Measurements from ENCODE around the gene REXO2. TPM values are rescaled to one million over a fixed set of nuclear protein-coding genes. Genes with fewer than 3 reads are reported as not detected.

REXO2 gene
- total RNA-seq, 1 donor from 2014 or later = 80.3 TPM

DNA sequence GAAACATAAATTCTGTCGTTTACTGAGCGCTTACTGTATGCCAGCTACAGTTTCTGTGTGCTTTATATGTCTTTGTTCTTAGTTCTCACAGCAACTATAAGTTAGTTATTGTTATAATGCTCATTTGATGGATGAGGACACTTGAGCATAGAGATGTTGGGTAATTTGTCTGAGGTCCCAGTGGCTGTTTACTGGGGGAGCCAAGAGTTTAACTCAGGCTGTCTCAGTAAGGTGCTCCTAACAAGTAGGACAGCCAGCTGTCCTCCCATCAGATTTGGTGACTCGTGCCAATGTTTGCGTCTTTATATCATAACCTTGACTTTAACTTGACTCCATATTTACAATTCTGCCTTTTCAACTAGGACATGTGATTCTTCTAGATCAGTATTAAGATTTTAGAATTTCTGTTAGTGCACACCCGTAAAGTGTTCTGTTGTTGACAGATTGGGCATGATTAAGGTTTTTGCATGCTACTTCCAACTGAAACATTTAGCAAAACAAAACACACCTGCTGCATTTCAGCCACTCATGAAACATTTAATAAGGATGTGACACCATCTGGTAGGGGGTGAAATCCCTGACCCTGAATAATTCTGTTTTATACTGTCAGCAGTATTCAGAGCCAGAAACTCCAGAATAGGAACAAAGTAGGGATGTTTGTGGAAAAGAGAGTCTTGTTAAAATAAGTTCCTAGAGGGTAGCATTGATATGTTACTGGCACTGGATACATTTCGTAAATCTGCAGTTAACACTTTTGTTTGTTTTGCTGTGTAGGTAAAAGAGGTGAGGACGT is 1.9 kb downstream of the REXO2 start:
- DNase-seq (ENCODE audit: low spot score) = no peak

DNA sequence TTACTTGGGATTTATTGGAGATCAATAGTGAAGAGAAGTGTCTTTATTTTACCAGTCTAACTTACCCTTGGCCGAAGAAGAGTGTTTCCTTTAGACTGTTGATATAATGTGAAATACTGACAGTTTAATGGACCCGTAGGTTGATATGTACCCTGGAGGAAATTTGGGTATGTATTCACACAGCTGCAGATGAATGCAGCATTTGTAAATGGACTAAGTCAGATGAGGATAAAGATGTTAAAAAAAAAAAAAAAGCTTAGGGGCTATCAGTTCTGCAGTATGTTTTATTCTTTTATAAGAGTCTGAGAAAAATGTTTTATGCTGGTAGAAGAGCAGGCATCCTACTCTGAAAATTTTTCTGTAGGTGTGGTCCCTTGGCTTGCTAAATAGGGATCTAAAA is 2.7 kb downstream of the REXO2 start:
- no peak for DNase-seq (ENCODE audit: low spot score)

DNA sequence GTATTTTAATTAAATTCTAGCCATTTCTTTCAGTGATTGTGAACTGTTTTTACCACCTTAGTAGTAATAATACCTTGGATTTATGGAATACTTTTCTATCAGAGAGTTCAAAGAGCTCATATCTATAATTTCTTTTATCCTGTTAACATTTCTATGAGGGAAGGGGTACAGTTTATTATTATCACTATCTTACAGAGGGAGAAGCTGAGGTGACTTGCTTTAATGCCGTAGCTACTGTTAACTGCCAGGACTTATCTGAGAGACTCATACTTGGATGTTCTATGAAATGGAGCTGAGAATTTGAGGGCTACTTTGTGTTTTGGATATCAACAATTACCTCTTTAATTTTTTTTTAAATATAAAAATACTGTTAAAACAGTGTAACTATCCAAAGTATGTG is 3.3 kb downstream of the REXO2 start:
- no peak for DNase-seq (ENCODE audit: low spot score)

DNA sequence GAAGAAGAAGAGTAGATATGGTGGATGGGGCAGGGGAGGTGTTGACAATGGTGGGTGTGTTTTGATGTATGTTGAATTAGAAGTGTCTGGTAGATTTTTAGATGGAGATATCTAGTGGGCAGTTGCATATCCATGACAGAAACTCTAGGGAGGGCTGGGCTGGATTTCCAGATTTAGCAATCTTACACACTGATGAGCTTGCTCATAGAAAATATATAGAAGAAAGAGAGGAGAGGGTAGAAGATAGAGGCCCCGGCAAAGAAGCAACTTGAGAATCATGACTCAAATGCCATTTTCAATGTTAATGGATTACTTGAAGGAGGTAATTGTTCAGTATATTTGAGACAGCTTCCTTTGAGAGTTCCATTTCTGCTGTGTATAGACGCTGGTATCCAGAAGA is 8.2 kb downstream of the REXO2 start:
- DNase-seq (ENCODE audit: low spot score) = no peak

DNA sequence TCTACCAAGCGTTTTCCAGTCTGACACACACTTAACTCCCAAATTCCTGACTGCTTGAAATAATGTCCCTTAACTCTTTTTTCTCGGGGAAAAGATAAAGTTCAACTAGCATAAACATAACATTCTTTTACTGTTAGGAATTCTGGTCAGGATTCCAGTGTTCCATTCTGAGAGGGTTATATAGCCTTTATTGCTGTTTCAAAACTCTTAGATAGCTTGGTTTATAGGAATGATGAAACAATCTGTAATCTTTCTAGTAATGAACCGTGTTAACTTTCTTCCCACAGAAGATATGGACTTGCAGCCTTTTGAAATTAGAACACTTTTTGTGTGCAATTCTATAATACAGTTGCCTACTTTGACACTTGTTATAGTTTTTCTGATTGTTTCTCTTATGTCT is 8.6 kb downstream of the REXO2 start:
- DNase-seq (ENCODE audit: low spot score) = no peak

DNA sequence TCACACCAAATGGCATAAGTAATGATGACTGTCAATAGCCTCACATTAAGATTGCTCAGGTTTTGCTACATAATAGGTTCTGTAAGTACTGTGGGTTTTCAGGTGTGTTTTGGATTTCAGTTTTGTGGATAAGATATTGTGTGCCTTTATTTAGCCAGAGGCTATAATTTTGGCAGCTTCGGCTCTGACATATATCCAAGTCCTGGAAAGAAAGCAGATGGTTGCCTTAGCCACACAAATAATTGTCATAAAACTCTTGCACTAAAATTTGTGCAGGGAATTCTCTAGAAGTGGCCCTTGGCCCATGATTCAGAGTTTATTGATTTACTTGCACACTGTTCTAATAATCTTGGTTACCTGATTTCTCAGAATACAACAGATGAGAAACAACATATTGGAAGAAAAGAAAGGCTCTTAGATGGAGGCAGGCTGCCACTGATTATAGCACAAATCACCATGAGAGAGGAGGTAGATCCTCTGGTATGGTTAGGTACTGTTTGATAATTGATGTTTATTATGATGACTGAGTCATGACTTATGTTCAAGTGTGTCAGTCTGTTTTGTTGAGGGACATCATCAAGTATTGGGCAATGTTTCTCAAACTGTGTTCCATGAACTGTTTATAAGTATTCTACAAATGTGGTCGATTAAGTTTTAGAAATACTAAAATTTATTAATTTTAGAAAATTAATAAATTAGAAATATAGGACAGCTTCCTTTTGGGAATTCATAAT is 9.6 kb downstream of the REXO2 start:
- DNase-seq (ENCODE audit: low spot score) = no peak

DNA sequence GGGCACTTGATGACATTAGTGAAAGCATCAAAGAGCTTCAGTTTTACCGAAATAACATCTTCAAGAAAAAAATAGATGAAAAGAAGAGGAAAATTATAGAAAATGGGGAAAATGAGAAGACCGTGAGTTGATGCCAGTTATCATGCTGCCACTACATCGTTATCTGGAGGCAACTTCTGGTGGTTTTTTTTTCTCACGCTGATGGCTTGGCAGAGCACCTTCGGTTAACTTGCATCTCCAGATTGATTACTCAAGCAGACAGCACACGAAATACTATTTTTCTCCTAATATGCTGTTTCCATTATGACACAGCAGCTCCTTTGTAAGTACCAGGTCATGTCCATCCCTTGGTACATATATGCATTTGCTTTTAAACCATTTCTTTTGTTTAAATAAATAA is 10.6 kb downstream of the REXO2 start:
- DNase-seq (ENCODE audit: low spot score) = no peak

DNA sequence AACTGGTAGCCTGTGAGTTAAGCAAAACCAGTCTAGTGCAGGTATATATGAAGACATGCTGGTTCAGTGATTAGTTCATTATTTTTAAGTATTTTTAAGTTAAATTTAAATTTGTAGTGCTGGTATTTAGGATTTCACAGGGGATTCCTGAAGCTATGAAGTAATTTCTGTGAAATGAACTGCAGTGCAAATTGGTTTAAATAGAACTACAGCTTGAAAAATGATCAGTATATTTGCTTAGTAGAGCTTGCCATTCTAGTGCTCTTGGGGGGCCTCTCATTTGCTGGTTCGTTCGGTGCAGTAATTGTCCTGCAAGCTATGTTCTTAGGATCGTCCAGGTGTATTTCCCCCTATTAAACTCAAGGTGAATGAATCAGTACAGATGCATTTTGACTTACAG is 13.1 kb downstream of the REXO2 start:
- DNase-seq (ENCODE audit: low spot score) = no peak

DNA sequence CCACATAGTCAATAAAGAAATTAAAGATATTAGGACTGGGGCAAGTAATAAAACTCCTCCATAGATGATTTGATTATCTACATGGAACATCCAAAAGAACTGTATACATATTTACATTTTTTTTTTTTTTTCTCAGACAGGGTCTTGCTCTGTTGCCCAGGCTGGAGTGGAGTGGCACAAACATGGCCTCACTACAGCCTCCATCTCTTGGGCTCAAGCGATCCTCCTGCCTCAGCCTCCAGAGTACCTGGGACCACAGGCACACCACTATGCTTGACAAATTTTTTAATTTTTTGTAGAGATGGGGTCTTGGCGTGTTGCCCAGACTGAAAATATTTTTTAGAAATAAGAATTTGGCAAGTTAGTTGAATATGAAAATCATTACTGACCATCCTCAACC is 24.7 kb downstream of the REXO2 start:
- DNase-seq (ENCODE audit: low spot score) = no peak

DNA sequence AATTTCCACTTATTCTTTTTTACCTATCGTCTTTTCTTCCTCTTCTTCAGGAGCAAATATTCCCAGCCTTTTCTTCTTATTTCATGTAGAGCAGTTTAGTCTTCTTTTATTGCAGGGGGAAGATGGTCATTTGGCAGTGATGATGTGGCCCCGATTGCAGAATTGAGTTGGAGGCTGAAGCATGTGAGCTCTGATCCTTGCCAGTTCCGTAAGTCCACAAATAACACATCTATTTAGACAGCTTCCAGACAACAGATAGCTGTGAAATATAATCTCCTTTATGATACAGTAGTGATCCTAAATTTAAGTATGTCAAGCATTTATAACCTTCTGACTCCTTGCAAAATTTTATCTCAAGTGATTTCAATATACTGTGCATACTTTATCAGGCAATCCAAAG is 27.5 kb downstream of the REXO2 start:
- DNase-seq (ENCODE audit: low spot score) = no peak

DNA sequence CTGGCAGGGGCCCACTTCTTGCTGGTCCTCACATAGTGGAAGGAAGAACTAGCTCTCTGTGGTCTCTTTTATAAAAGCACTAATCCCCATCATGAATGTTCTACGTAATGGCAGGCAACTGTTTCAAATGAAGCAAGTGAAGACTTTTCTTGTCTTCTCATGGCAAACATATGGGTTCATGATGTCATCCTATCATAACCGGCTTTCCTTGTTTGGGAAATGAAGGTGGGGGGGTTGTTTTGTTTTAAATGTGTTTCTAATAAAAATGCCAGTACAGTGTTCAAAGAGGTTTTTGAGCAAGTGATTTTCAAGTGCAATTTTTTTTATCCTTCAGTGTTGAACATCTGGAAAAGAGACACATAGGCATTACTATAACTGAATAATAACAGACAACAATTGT is 33.4 kb downstream of the REXO2 start:
- DNase-seq (ENCODE audit: low spot score) = no peak

DNA sequence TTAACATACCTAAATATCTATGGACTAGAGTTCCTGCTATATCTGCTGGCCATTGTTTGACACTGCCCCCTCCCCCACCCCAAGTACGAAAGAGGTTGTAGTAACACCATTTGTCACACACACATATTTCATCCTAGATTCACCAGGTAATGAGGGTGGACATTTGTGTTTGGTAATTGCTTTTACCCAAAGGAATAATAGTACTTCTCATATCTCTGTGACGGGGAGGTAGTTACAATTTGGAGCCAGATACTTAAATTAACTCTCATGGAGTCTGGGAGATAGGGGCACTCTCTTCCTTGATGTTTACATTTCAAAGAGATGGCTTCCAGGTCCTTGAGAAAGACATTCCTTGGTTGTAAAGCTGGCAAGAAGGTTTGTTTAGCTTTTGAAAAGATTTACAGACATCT is 38.7 kb downstream of the REXO2 start:
- no peak for DNase-seq (ENCODE audit: low spot score)

DNA sequence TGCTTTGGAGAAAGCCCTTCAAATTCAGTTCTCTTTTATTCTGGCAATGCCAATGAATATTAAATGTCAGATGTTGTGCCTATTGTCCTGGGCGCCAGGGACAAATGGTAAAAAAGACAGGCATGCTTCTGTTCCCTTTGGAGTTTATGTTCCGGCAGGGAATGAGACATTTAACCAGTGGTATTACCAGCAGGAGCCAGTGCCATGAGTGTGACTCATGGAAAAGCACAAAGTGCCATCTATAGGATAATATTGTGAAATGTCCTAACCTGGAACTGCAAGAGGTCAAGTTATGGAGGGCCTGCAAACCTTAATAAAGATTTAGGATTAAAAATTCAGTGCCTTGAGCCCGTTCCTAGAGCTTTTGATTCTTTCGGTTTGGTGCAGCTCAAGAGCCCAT is 39.5 kb downstream of the REXO2 start:
- DNase-seq (ENCODE audit: low spot score) = no peak

DNA sequence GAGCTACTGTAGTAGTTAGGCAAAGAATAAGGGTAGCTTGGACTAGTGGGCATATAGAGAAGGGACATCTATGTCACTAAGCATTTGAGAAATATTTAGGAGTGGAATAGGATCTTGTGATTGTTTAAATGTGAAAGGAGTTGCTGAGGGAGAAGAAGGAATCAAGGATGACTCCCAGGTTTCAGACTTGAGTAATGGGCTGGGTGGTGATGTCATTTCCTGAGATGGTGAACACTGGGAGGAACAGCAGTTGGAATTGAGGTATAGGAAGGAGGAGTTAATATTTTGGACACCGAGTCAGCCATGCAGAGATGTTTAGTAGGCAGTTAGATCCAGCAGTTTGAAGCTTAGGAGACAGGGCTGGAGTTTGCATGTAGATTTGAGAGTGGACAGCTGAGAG is 40.1 kb downstream of the REXO2 start:
- no peak for DNase-seq (ENCODE audit: low spot score)

DNA sequence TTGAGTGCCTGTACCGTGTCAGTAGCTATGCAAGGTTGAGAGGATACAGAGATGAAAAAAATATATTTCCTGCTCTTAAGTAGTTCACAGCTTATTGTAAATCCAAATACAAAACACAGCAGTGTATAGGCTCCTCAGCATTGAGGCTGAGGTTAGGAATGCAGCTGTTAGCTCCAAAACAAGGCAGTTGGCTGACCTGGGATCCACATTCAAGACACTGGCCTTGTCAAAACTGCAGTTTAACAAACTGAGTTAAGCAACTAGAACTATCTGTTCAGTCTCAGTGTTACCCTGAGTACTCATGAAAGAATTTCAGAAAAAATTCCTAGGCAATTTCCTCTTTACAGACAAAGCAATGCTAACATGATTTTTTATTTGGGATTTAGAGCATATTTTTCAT is 42.8 kb downstream of the REXO2 start:
- no peak for DNase-seq (ENCODE audit: low spot score)

DNA sequence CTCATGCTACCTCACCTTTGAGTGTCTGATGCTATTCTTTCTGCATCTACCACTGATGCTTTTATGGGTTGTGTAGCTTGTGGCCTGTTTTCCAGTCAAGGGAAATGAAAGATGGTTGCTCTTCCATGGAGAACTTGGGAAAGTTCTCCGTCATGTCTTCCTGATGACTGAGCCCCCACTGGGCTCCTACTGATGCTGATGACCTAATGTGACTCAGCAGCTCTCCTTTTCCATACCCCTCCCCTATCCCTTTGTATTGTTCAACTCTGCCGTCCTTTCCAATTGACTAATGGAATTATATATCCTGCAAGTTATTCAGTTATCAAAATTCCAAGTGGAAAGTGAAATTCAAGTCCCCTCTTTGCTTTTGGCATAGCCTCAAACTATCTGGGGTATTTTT is 44.7 kb downstream of the REXO2 start:
- no peak for DNase-seq (ENCODE audit: low spot score)

DNA sequence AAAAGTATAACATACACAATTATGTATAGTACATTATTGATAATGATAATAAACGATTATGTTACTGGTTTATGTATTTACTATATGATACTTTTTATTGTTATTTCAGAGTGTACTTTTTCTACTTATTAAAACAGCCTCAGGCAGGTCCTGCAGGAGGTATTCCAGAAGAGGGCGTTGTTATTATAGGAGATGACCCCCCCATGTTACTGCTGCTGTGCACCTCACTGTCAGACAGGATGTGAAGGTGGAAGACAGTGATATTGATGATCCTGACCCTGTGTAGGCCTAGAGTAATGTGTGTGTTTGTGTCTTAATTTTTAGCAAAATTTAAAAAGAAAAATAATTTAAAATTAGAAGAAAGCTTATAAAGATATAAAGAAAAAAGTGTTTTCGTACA is 57.6 kb downstream of the REXO2 start:
- no peak for DNase-seq (ENCODE audit: low spot score)

DNA sequence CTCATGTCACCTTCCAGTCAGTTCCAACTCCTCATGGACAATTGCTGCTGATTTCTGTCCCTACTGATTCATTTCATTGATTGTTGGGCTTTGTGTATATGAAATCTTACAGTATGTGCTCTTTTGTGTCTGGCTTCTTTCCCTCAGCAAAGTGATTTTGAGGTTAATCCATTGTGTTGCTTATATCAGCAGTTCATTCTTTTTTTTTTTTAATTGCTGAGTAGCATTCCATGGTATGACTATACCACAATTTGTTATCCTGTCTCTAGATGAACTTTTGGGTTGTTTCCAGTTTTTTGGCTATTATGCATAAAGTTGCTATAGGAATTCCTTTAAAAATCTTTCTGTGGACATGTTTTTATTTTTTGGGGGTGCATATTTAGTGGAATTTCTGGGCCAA is 60.5 kb downstream of the REXO2 start:
- DNase-seq (ENCODE audit: low spot score) = no peak

Other genes starting within 250 kb of the REXO2 start
- gene NNMT, start 143.1 kb upstream of the REXO2 start, total RNA-seq = 141 TPM
- gene C11orf71, start 39.0 kb upstream of the REXO2 start, total RNA-seq = 10.7 TPM
- 29.2 TPM for gene RBM7, start 38.8 kb upstream of the REXO2 start, total RNA-seq
- not detected for gene NXPE1, start 120.4 kb downstream of the REXO2 start, total RNA-seq
- gene NXPE4, start 156.3 kb downstream of the REXO2 start, total RNA-seq = not detected
- 0.21 TPM for gene NXPE2, start 239.1 kb downstream of the REXO2 start, total RNA-seq

All from ureter (tissue), 1 donor.